Middle frontal gyrus (tissue), 1 donor: ENCODE measurements around the gene EPB41.
"Not testable (repeated sequence)": the region's sequence is repeated elsewhere in the genome, so short reads cannot be mapped to it uniquely, and the experiment has no call there.

Experiments used
- DNase-seq: peaks from one replicate; pipeline ENCODE4 v3.0.0-alpha.2; 2015; ENCODE audit warnings: low spot score; ENCODE audit errors: extremely low spot score

Gene EPB41

GRCh38 chr1:28927266-28927647 lies 12.9 kb downstream of the EPB41 start:
- no peak for DNase-seq

- DNase-seq = no peak
Observed at GRCh38 chr1:28927648-28928313, 13.4 kb downstream of the EPB41 start.

GRCh38 chr1:28928314-28928941 lies 14.1 kb downstream of the EPB41 start:
- no peak for DNase-seq

GRCh38 chr1:28933277-28933676 lies 18.9 kb downstream of the EPB41 start:
- no peak for DNase-seq

- DNase-seq = no peak
Observed at GRCh38 chr1:28933918-28934317, 19.5 kb downstream of the EPB41 start.

GRCh38 chr1:28934676-28935075 lies 20.3 kb downstream of the EPB41 start:
- DNase-seq = no peak

- DNase-seq = no peak
Observed at GRCh38 chr1:28935293-28935692, 20.9 kb downstream of the EPB41 start.

- no peak for DNase-seq
Observed at GRCh38 chr1:28936094-28936493, 21.7 kb downstream of the EPB41 start.

- no peak for DNase-seq
Observed at GRCh38 chr1:28936528-28936927, 22.2 kb downstream of the EPB41 start.

- DNase-seq = not testable (repeated sequence)
Observed at GRCh38 chr1:28943581-28943980, 29.2 kb downstream of the EPB41 start.

GRCh38 chr1:28950006-28950405 lies 35.6 kb downstream of the EPB41 start:
- DNase-seq = no peak

- DNase-seq = no peak
Observed at GRCh38 chr1:28950449-28950848, 36.1 kb downstream of the EPB41 start.

GRCh38 chr1:28954126-28954726 lies 39.9 kb downstream of the EPB41 start:
- no peak for DNase-seq

GRCh38 chr1:28956038-28956464 lies 41.7 kb downstream of the EPB41 start:
- no peak for DNase-seq

- DNase-seq = not testable (repeated sequence)
Observed at GRCh38 chr1:28962114-28962831, 47.9 kb downstream of the EPB41 start.

- no peak for DNase-seq
Observed at GRCh38 chr1:28965271-28965870, 51.0 kb downstream of the EPB41 start.

GRCh38 chr1:28966617-28967016 lies 52.2 kb downstream of the EPB41 start:
- no peak for DNase-seq

GRCh38 chr1:28971980-28972771 lies 57.8 kb downstream of the EPB41 start:
- no peak for DNase-seq

- DNase-seq = no peak
Observed at GRCh38 chr1:28973596-28974421, 59.4 kb downstream of the EPB41 start.

- DNase-seq = no peak
Observed at GRCh38 chr1:28974432-28974831, 60.1 kb downstream of the EPB41 start.
